Endothelial cell of umbilical vein (primary cell): ENCODE data around the gene MOB1A. TPM values are rescaled to one million over a fixed set of nuclear protein-coding genes. Genes with fewer than 3 reads are reported as not detected.

ENCODE experiments used
- BruUV-seq: library from RNA; stranded (reverse); fragments of 400-500 nt; replicated peaks from 2 replicates; lab custom pipeline; 2021; lab: Mats Ljungman, UMichigan
- CTCF ChIA-PET: fragments of 300-600, 350-600 bp; sonication (Branson Sonifier 250); formaldehyde crosslinking; loops from one replicate; lab custom pipeline; 2021; ENCODE audit warnings: antibody characterized with exemption, inconsistent platforms; lab: Charles Lee
- POLR2A ChIA-PET: fragments of 300-600, 350-600 bp; sonication (Branson Sonifier 250); formaldehyde crosslinking; loops from one replicate; lab custom pipeline; 2021; ENCODE audit warnings: antibody characterized with exemption, inconsistent platforms; lab: Charles Lee
- DNase-seq: peaks from one replicate; pipeline ENCODE4 v3.0.0-alpha.2; 2011; ENCODE audit warnings: low read depth, low spot score
- FAIRE-seq: peaks from 2 replicates; lab custom pipeline; 2011; peaks lifted over from hg19 to GRCh38; lab: Jason Lieb, UNC
- H2AFZ ChIP-seq: 2 replicates; pipeline ENCODE4 v1.6.0; 2012; ENCODE audit warnings: low read depth, low read length, control low read depth, inconsistent platforms
- H3K27ac ChIP-seq: 2 replicates; pipeline ENCODE4 v1.5.1; 2011; ENCODE audit warnings: low read depth, mild to moderate bottlenecking, control low read depth, low read length, moderate library complexity; ENCODE audit not compliant: insufficient read depth
- H3K27me3 ChIP-seq, 2 experiments: 2 replicates each; pipeline versions ENCODE4 v1.6.0 to v1.6.1; 2011; ENCODE audit warnings: low read length in 2 of 2, mixed read lengths in 1 of 2; ENCODE audit not compliant: control insufficient read depth in 2 of 2, insufficient read depth in 2 of 2
- H3K36me3 ChIP-seq, 2 experiments: 2 replicates in 1 of 2; 3 replicates in 1 of 2; pipeline ENCODE4 v1.5.1; 2011; ENCODE audit warnings: low read length in 2 of 2, mild to moderate bottlenecking in 1 of 2, moderate library complexity in 1 of 2; ENCODE audit not compliant: control insufficient read depth in 2 of 2, insufficient read depth in 2 of 2; ENCODE audit errors: extremely low read depth in 1 of 2
- H3K4me1 ChIP-seq: 3 replicates; pipeline ENCODE4 v1.5.1; 2011; ENCODE audit warnings: mild to moderate bottlenecking, low read length; ENCODE audit not compliant: control insufficient read depth, insufficient read depth; ENCODE audit errors: extremely low read depth
- H3K4me2 ChIP-seq: 2 replicates; pipeline ENCODE4 v1.6.1; 2011; ENCODE audit warnings: low read length, control low read depth, mixed read lengths; ENCODE audit not compliant: insufficient read depth
- H3K4me3 ChIP-seq, 3 experiments: fragments of 200-600 bp in 1 of 3; sonication (generic), shearing (Covaris generic) in 1 of 3; replicated peaks in 1 of 3; 2 replicates each; pipeline ENCODE4 v1.5.1; 2011 to 2016; ENCODE audit warnings: control low read depth in 3 of 3, low read length in 3 of 3, mild to moderate bottlenecking in 2 of 3, inconsistent platforms in 1 of 3, low read depth in 1 of 3, moderate library complexity in 1 of 3; ENCODE audit not compliant: insufficient read depth in 1 of 3
- H3K79me2 ChIP-seq: 2 replicates; pipeline ENCODE4 v1.6.0; 2012; ENCODE audit warnings: low read length, inconsistent platforms; ENCODE audit not compliant: control insufficient read depth, insufficient read depth
- H3K9ac ChIP-seq: replicated peaks from 2 replicates; pipeline ENCODE3; 2011; ENCODE audit warnings: low read length, control low read depth; ENCODE audit not compliant: insufficient read depth; ENCODE audit errors: extremely low read depth
- H3K9me1 ChIP-seq: replicated peaks from 3 replicates; pipeline ENCODE4 v1.6.0; 2011; ENCODE audit warnings: mild to moderate bottlenecking, low read length; ENCODE audit not compliant: control insufficient read depth, insufficient read depth; ENCODE audit errors: extremely low read depth
- H3K9me3 ChIP-seq: replicated peaks from 2 replicates; pipeline ENCODE4 v1.5.1; 2012; ENCODE audit warnings: low read length, inconsistent platforms; ENCODE audit not compliant: control insufficient read depth, insufficient read depth
- H4K20me1 ChIP-seq: replicated peaks from 2 replicates; pipeline ENCODE3; 2011; ENCODE audit warnings: mild to moderate bottlenecking, low read length; ENCODE audit not compliant: control insufficient read depth, insufficient read depth; ENCODE audit errors: extremely low read depth
- CTCF ChIP-seq, 2 donors: IDR thresholded peaks; 1 replicate in 1 of 2; 2 replicates in 1 of 2; pipeline ENCODE4 v1.5.1; 2011; ENCODE audit warnings: low read length in 2 of 2, mild to moderate bottlenecking in 2 of 2, moderate library complexity in 2 of 2, control low read depth in 1 of 2, inconsistent platforms in 1 of 2, low read depth in 1 of 2; ENCODE audit not compliant: insufficient read depth in 1 of 2; ENCODE audit errors: extremely low read depth in 1 of 2
- GATA2 ChIP-seq: IDR thresholded peaks from 2 replicates; pipeline ENCODE4 v1.7.0; 2011; ENCODE audit warnings: low read depth, mild to moderate bottlenecking, moderate library complexity, mixed read lengths, low read length; ENCODE audit not compliant: insufficient read length, insufficient read depth
- POLR2A ChIP-seq: IDR thresholded peaks from 2 replicates; pipeline ENCODE4 v1.6.1; 2012; ENCODE audit warnings: low read depth, mild to moderate bottlenecking, control low read depth, low read length
- dilution Hi-C: fragments of 300-500 bp; cut with MboI; formaldehyde crosslinking; loops from one replicate; pipeline ENCODE4 v1.15.0; 2019; ENCODE audit warnings: low sequenced_read_pairs; ENCODE audit not compliant: extremely low pct_ligation_motif_present
- intact Hi-C: fragments of 100-400 bp; cut with micrococcal nuclease; formaldehyde crosslinking; loops from one replicate; pipeline ENCODE4 v1.10.0; 2022
- polyA plus RNA-seq, 4 experiments: library from polyadenylated mRNA; depleted of rRNA in 3 of 4; stranded (reverse) in 3 of 4; unstranded in 1 of 4; fragments of >200 nt; gene quantifications; 2 replicates each; pipeline versions ENCODE4 v1.2.1 to v1.2.3, GENCODE V29; 2011 to 2012; ENCODE audit warnings: missing spikeins in 1 of 4
- total RNA-seq: library from RNA; stranded (reverse); gene quantifications from 2 replicates; pipeline ENCODE4 v1.2.3, GENCODE V29; 2021

Gene MOB1A
- total and polyA plus RNA-seq, 2 donors (not counting 3 experiments of a cell fraction or from before 2014, with no cell fraction given) = 25.3 to 112 TPM

- Histone ChIP-seq H3K9me3 (no peaks in the 10 kb centered on the region), H3K27ac (no peak overlapping the region), H3K4me1 (peaks cover 9% of the 10 kb centered on the region), H3K79me2 (no peaks in the 10 kb centered on the region), H3K9me1 (no peaks in the 10 kb centered on the region), H3K4me2 (peak overlapping the region; percentile 91), H3K27me3 (peaks cover 0 to 2% of the 10 kb centered on the region in 2 experiments), H3K4me3 (peak overlapping the region; percentile 65 to 73 (median 66)), H3K36me3 (no peaks in the 10 kb centered on the region), H3K9ac (peak overlapping the region; percentile 61), H2AFZ (peak overlapping the region; percentile 100), H4K20me1 (no peaks in the 10 kb centered on the region)
- ChIA-PET CTCF (interaction anchor here (0.6 to 2.3 kb wide), 14 partner anchors 13 to 293 kb away, joined by 3 to 19 read pairs (median 4); partner anchors contain the start of genes BOLA3, MOB1A and STAMBP), POLR2A (interaction anchor here (0.6 to 0.7 kb wide), 2 partner anchors 31 to 292 kb away, joined by 3 to 5 read pairs; partner anchors contain the start of gene STAMBP)
- TF ChIP-seq GATA2 (no peak), CTCF (IDR thresholded peaks at IDR 0.05; ENCODE audit: extremely low read depth in 1 of 2, insufficient read depth in 1 of 2, low read depth in 1 of 2, low read length in 2 of 2) (peak; percentile 29 to 60), POLR2A (no peak)
- peak; percentile 68 for DNase-seq
- dilution Hi-C loops = no loop called here
- FAIRE-seq = peak; percentile 59
- intact Hi-C loops = loop anchor here (1.0 to 2.0 kb wide), 2 partner anchors 27 to 292 kb away; partner anchors contain the start of genes BOLA3 and STAMBP
- BruUV-seq = TSS peak; percentile 80
Measured at GRCh38 chr2:74119912-74120825, 58.5 kb downstream of the MOB1A start.
